Fibroblast of mammary gland (primary cell): Measurements from ENCODE around the gene TNFSF4.

Experiments used
- DNase-seq: peaks from one replicate; pipeline ENCODE4 v3.0.0-alpha.2; 2010; ENCODE audit warnings: low read depth
- H3K4me3 ChIP-seq: 2 replicates; pipeline ENCODE4 v1.5.1; 2011; ENCODE audit warnings: low read depth, mild to moderate bottlenecking, low read length, moderate library complexity; ENCODE audit not compliant: control insufficient read depth
- CTCF ChIP-seq: conservative IDR thresholded peaks from 2 replicates; pipeline ENCODE4 v1.5.1; 2011; ENCODE audit warnings: low read depth, low read length, inconsistent platforms; ENCODE audit not compliant: control insufficient read depth, insufficient read depth

The TNFSF4 gene

GRCh38 chr1:173153503-173153902 is 53.6 kb downstream of the TNFSF4 start:
- TF ChIP-seq CTCF = no peak
- no peak overlapping the region for H3K4me3 ChIP-seq
- no peak for DNase-seq

- peak; percentile 28 for DNase-seq
- H3K4me3 ChIP-seq = no peak overlapping the region
- no peak for TF ChIP-seq CTCF
These were observed 54.5 kb downstream of the TNFSF4 start for GRCh38 chr1:173152598-173152997.

DNA sequence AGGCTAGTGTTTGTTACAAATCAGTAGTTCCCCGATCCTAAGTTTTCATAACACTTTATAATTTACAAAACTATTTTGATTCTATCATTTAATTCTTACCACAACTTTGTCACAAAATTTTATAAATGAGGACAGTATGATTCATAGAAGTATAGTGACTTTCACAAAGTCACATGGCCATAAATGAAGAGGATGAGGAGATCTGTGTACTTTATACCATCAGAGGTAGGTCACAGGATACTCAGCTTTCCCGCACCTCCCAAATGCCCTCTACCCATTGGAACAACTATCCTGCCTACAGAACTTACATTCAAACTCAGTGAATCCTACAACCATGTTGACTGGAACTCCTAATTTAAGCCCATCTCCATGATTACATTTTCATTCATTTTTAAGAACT is 56.3 kb downstream of the TNFSF4 start:
- H3K4me3 ChIP-seq = no peak overlapping the region
- no peak for DNase-seq
- TF ChIP-seq CTCF = no peak

GRCh38 chr1:173149887-173150286 is 57.2 kb downstream of the TNFSF4 start:
- peak; percentile 99 for DNase-seq
- no peak for TF ChIP-seq CTCF

GRCh38 chr1:173148971-173149370 is 58.2 kb downstream of the TNFSF4 start:
- TF ChIP-seq CTCF = no peak
- no peak overlapping the region for H3K4me3 ChIP-seq
- DNase-seq = peak; percentile 47

More at GRCh38 chr1:173149887-173150286, 57.2 kb downstream of the TNFSF4 start:
- no peak overlapping the region for H3K4me3 ChIP-seq

- TF ChIP-seq CTCF = no peak
- DNase-seq = no peak
- no peak overlapping the region for H3K4me3 ChIP-seq
These were observed 58.6 kb downstream of the TNFSF4 start for GRCh38 chr1:173148545-173148944.

GRCh38 chr1:173140733-173141132 is 66.4 kb downstream of the TNFSF4 start:
- no peak for DNase-seq
- TF ChIP-seq CTCF = no peak
- no peak overlapping the region for H3K4me3 ChIP-seq
